EH (cell line): ENCODE measurements around the gene OGFOD2.

Experiments
- DNase-seq: peaks from one replicate; pipeline ENCODE4 v3.0.0-alpha.2; 2015; ENCODE audit warnings: low read depth

Gene OGFOD2

GRCh38 chr12:122974892-122975789 is at the start of gene OGFOD2:
TSS of gene OGFOD2 (plus strand) at chr12:122975244. CDS start at chr12:122975252, 8 bp downstream.
- peak; percentile 91 for DNase-seq

GRCh38 chr12:122927756-122928403 is 47.2 kb upstream of the OGFOD2 start:
- DNase-seq, result no peak

DNA sequence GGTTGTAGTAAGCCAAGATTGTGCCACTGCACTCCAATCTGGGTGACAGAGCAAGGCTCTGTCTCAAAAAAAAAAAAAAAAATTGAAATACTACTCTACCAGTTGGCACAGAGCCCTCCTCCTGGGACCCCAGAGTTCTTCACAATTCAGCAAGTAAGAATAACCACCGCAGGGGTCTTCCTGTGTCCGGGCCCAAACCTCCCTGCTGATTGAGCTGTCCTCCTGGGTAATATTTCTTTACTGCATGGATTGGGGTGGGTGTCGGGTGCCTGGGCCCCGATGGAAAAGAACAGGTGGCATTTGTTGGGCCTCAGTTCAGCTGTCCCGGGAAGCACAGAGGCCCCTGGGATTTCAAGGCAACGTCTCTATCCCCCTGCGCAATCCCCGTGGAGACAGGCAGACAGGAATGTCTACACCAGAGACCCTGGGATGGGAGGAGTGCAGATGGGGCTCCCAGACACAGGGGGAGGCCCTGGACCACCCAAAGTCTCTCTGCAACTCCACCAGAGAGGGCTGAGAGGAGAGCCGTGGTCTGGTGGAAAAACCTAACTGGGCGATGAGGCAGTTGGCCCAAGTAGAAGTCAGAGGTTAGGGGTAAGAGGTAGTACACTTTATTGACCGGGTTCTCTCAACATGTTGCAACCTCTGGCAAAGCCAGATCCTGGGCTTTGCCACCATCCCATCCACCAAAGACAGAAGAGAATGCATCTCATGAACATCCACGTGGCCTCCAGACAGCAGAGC is 46.5 kb upstream of the OGFOD2 start:
- no peak for DNase-seq

GRCh38 chr12:122929148-122929538 is 45.9 kb upstream of the OGFOD2 start:
- no peak for DNase-seq

DNA sequence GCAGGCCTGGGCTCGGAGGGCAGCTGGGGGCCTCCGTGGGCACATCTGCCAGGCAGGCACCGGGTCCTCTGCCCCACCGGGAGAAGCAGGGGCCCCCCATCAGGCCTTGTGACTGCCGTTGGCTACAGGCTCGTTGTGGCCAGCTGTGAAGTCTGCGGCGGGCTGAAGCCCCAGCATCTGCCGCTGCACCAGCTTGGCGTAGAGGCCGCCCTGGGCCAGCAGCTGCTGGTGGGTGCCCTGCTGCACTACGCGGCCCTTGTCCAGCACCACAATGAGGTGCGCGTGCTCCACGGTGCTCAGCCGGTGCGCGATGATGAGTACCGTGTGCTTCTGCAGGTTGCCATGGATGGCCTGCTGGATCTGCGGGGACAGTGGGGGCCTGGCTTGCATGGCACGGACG is 45.2 kb upstream of the OGFOD2 start:
- DNase-seq, result no peak

GRCh38 chr12:122932207-122932606 is 42.8 kb upstream of the OGFOD2 start:
- DNase-seq, result no peak

GRCh38 chr12:122934722-122935121 is 40.3 kb upstream of the OGFOD2 start:
- no peak for DNase-seq

- DNase-seq, result no peak
Measured at GRCh38 chr12:122935318-122935717, 39.7 kb upstream of the OGFOD2 start.

- no peak for DNase-seq
Measured at GRCh38 chr12:122937622-122938091, 37.4 kb upstream of the OGFOD2 start.

GRCh38 chr12:122939125-122939524 is 35.9 kb upstream of the OGFOD2 start:
- no peak for DNase-seq

- DNase-seq, result peak; percentile 58
Measured at GRCh38 chr12:122941351-122941750, 33.7 kb upstream of the OGFOD2 start.

- DNase-seq, result peak; percentile 37
Measured at GRCh38 chr12:122942637-122943036, 32.4 kb upstream of the OGFOD2 start.

GRCh38 chr12:122943196-122943595 is 31.8 kb upstream of the OGFOD2 start:
- no peak for DNase-seq

GRCh38 chr12:122944605-122945592 is 30.1 kb upstream of the OGFOD2 start:
- DNase-seq, result peak; percentile 50

DNA sequence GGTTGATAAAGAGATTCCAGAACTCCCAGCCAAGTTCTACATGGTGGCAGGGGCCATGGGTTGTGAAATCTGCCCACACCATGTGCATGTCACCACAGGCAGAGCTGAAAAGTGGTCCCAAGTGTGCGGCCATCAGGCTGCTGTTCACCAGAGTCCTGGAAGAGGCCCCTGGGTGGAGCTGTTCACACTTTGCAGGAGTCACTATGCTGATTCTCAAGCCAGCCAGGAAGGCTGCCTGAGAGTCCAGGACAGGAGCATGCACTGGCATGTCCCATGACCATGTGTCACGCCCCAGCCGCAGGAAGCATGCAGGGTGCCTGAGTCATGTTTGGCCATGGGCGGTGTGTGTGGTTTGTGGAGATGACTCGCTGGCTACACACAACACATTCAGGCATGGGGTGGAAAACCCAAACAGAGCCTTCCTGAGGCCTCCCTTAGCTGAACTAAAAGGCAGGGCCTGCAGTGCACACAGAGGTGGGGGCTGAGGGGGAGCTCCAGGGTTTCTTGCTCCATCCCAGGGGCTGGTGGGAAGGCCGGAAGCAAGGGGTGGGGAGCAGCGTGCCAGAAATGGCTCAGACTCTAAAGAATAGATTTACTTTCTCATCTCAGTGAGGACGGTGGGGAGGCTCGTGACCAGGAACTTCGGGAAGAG is 28.2 kb upstream of the OGFOD2 start:
- peak; percentile 100 for DNase-seq

DNA sequence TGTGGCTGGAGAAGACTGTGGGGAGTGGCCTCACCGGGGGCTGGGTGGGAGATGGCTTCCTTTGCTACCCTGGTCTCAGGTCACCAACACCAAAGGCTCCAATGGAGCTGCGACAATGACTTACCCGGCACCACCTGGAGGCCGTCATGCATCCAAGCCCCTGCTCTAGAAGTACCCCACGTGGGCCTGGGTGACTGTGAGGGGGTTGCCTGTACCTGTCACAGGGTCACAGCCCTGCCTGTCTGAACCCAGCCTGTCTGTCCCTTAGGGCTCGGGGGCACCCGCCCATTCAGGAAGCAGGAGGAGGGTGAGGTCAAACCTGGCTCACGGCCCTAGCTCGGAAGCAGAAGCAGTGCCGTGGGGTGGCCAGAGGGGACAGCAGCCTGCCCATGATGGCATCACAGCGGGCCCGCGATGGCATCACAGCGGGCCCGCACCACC is 27.7 kb upstream of the OGFOD2 start:
- DNase-seq, result no peak

DNA sequence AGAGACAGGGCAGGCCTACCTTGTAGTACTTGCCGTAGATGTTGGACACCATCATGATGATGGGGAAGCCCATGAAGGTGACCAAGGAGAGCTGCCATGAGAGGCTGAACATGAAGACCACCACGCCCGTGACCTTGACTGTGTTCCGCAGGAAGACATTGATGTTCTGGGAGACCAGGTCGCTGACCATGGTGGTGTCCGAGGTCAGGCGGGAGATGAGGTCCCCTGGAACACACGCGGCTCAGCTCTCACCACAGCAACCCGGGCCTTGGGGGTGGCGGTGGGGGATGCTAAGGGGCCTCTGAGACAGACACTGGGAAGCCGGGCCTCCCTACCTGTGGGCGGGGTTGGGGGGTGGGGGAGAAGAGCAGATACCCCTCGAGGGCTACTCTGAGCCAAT is 26.4 kb upstream of the OGFOD2 start:
- DNase-seq, result no peak

GRCh38 chr12:122949405-122949804 is 25.6 kb upstream of the OGFOD2 start:
- DNase-seq, result no peak

- no peak for DNase-seq
Measured at GRCh38 chr12:122949816-122950675, 25.0 kb upstream of the OGFOD2 start.

DNA sequence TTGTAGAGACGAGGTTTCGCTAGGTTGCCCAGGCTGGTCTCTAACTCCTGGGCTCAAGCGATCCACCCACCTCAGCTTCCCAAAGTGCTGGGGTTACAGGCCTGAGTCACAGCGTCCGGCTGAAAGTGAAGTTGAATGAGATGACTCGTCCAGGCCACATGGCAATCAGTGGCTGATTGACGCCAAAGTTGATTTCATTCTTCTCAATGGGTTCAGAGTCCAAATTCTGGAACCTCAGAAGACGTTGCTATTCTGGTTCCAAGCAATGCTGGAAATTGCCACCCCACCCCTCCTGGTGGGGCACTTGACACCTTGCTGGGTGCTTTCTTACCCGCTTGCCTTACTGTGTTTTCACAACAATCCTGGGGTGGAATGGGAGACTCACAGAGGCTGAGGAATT is 23.6 kb upstream of the OGFOD2 start:
- DNase-seq, result peak; percentile 70
